Mesenchymal stem cell (in vitro differentiated cells and primary cell): ENCODE data around the gene BEND7.
A peak's percentile ranks its signal among the peaks of the same experiment; 100 is the strongest.

Source experiments
- DNase-seq: peaks from one replicate; pipeline ENCODE4 v3.0.0-alpha.2; 2013
- H2AFZ ChIP-seq: one replicate; pipeline ENCODE4 v1.6.1; 2013; ENCODE audit warnings: low read depth, mild to moderate bottlenecking, control low read depth, inconsistent platforms, low read length, moderate library complexity
- H2AK5ac ChIP-seq: 2 replicates; pipeline ENCODE4 v1.6.1; 2013; ENCODE audit warnings: low read length, moderate library complexity, mild to moderate bottlenecking, inconsistent platforms; ENCODE audit not compliant: severe bottlenecking
- H2BK120ac ChIP-seq: one replicate; pipeline ENCODE4 v1.6.1; 2013; ENCODE audit warnings: low read depth, mild to moderate bottlenecking, inconsistent platforms, low read length, moderate library complexity
- H2BK12ac ChIP-seq, 2 experiments: one replicate each; pipeline ENCODE4 v1.6.1; 2013; ENCODE audit warnings: inconsistent platforms in 2 of 2, low read length in 2 of 2, mild to moderate bottlenecking in 2 of 2, moderate library complexity in 2 of 2, control low read depth in 1 of 2
- H2BK15ac ChIP-seq: one replicate; pipeline ENCODE4 v1.6.1; 2013; ENCODE audit warnings: mild to moderate bottlenecking, low read depth, inconsistent platforms; ENCODE audit not compliant: poor library complexity, severe bottlenecking
- H2BK5ac ChIP-seq: 2 replicates; pipeline ENCODE4 v1.6.1; 2013; ENCODE audit warnings: low read depth, mild to moderate bottlenecking, low read length, control low read depth, inconsistent platforms; ENCODE audit not compliant: poor library complexity, severe bottlenecking
- H3K14ac ChIP-seq, 2 experiments: one replicate each; pipeline ENCODE4 v1.6.1; 2013; ENCODE audit warnings: inconsistent platforms in 2 of 2, low read length in 2 of 2, control low read depth in 1 of 2, mild to moderate bottlenecking in 1 of 2, moderate library complexity in 1 of 2
- H3K18ac ChIP-seq, 2 experiments: one replicate each; pipeline ENCODE4 v1.6.1; 2013; ENCODE audit warnings: inconsistent platforms in 2 of 2, low read length in 2 of 2, control low read depth in 1 of 2, low read depth in 1 of 2, mild to moderate bottlenecking in 1 of 2
- H3K23ac ChIP-seq, 2 experiments: one replicate each; pipeline ENCODE4 v1.6.1; 2013; ENCODE audit warnings: inconsistent platforms in 2 of 2, low read length in 2 of 2, mild to moderate bottlenecking in 2 of 2, moderate library complexity in 2 of 2, control low read depth in 1 of 2
- H3K27ac ChIP-seq: 2 replicates; pipeline ENCODE4 v1.5.1; 2013; ENCODE audit warnings: mild to moderate bottlenecking, moderate library complexity, low read length, control low read depth, inconsistent platforms; ENCODE audit not compliant: poor library complexity, severe bottlenecking
- H3K27me3 ChIP-seq, 2 experiments: 2 replicates each; pipeline versions ENCODE4 v1.6.1 to v1.7.0; 2013; ENCODE audit warnings: low read length in 2 of 2, mild to moderate bottlenecking in 2 of 2, moderate library complexity in 2 of 2, control low read depth in 1 of 2, inconsistent platforms in 1 of 2; ENCODE audit not compliant: control insufficient read depth in 1 of 2, insufficient read depth in 1 of 2
- H3K36me3 ChIP-seq, 2 experiments: 2 replicates each; pipeline versions ENCODE4 v1.6.1 to v1.7.0; 2013; ENCODE audit warnings: low read length in 2 of 2, control low read depth in 1 of 2, inconsistent platforms in 1 of 2, low read depth in 1 of 2, mild to moderate bottlenecking in 1 of 2; ENCODE audit not compliant: insufficient read depth in 2 of 2, control insufficient read depth in 1 of 2
- H3K4ac ChIP-seq, 2 experiments: one replicate each; pipeline ENCODE4 v1.6.1; 2013; ENCODE audit warnings: inconsistent platforms in 2 of 2, low read length in 2 of 2, mild to moderate bottlenecking in 2 of 2, moderate library complexity in 2 of 2, control low read depth in 1 of 2, low read depth in 1 of 2
- H3K4me1 ChIP-seq: 2 replicates; pipeline ENCODE4 v1.6.1; 2013; ENCODE audit warnings: low read depth, low read length, control low read depth; ENCODE audit not compliant: control insufficient read depth, insufficient read depth
- H3K4me2 ChIP-seq: 2 replicates; pipeline ENCODE4 v1.6.1; 2013; ENCODE audit warnings: low read length, mild to moderate bottlenecking, inconsistent platforms; ENCODE audit not compliant: poor library complexity, severe bottlenecking
- H3K4me3 ChIP-seq, 2 experiments: 2 replicates each; pipeline versions ENCODE4 v1.5.1 to v1.7.0; 2013; ENCODE audit warnings: low read length in 2 of 2, mild to moderate bottlenecking in 2 of 2, control low read depth in 1 of 2, low read depth in 1 of 2; ENCODE audit not compliant: insufficient read depth in 1 of 2
- H3K79me1 ChIP-seq: replicated peaks from 2 replicates; pipeline ENCODE4 v1.6.1; 2013; ENCODE audit warnings: mild to moderate bottlenecking, control low read depth, low read length, inconsistent platforms; ENCODE audit not compliant: poor library complexity, severe bottlenecking
- H3K9ac ChIP-seq: 2 replicates; pipeline ENCODE4 v1.7.0; 2013; ENCODE audit warnings: mild to moderate bottlenecking, low read length, moderate library complexity
- H3K9me3 ChIP-seq: 2 replicates; pipeline ENCODE4 v1.7.0; 2013; ENCODE audit warnings: mild to moderate bottlenecking, low read length; ENCODE audit not compliant: control insufficient read depth
- H4K8ac ChIP-seq: one replicate; pipeline ENCODE4 v1.6.1; 2013; ENCODE audit warnings: inconsistent platforms, mild to moderate bottlenecking, low read length, moderate library complexity
- H4K91ac ChIP-seq: one replicate; pipeline ENCODE4 v1.6.1; 2013; ENCODE audit warnings: mild to moderate bottlenecking, low read length, inconsistent platforms
- WGBS: methylation state at CpG from one replicate; pipeline ENCODE4 v1.1.7; 2013; ENCODE audit warnings: mixed read lengths; 5-methylcytosine and 5-hydroxymethylcytosine counted together

Gene BEND7

DNA sequence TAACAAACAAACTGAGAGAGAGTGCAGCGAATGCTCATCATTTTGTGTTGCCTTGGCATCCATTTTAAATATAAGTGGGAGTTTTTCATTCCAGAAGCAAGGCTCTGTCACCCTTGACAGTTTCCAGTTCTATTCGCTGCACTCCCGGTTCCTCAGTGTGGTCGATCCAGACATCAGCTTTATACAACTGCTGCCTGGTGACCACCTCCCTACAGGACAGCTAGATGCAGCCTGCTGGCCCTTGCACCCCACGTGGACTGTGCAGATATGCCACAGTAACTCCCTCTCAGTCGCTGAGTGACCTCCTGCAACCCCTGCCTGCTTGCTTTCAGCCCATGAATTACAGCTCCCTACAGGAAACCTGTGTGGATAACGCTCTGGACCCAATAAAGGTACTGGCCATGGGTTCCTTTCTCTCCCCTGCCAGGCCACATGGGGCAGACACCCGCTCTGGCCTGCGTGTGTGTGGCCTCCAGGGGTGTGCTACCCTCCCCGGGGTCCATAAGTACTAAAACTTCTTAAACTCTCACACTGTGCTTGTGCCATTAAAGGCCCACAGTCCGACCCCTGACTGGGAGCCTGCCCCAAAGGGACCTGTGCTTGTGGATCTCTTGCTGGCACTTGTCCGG lies 23.6 kb downstream of the BEND7 start:
- Histone ChIP-seq H3K79me1 (peaks cover 15% of the 10 kb centered on the region), H3K23ac (no peak overlapping the region), H2BK5ac (no peak overlapping the region), H2AFZ (no peak overlapping the region), H2BK15ac (no peak overlapping the region), H4K91ac (peak overlapping the region; percentile 31), H2BK12ac (no peak overlapping the region), H3K4me1 (peaks cover 18% of the 10 kb centered on the region), H3K9ac (no peak overlapping the region), H4K8ac (no peak overlapping the region), H3K4me2 (no peak overlapping the region), H3K4ac (no peak overlapping the region), H3K14ac (no peak overlapping the region), H3K27me3 (no peaks in the 10 kb centered on the region), H3K27ac (no peak overlapping the region), H3K36me3 (peaks cover 0 to 9% of the 10 kb centered on the region in 2 experiments), H2BK120ac (no peak overlapping the region), H3K18ac (no peak overlapping the region), H3K9me3 (no peaks in the 10 kb centered on the region), H3K4me3 (no peak overlapping the region), H2AK5ac (peak overlapping the region; percentile 20)
- DNase-seq, result peak; percentile 18
- 58% methylated on average over 12 of the region's 12 CpGs for WGBS

DNA sequence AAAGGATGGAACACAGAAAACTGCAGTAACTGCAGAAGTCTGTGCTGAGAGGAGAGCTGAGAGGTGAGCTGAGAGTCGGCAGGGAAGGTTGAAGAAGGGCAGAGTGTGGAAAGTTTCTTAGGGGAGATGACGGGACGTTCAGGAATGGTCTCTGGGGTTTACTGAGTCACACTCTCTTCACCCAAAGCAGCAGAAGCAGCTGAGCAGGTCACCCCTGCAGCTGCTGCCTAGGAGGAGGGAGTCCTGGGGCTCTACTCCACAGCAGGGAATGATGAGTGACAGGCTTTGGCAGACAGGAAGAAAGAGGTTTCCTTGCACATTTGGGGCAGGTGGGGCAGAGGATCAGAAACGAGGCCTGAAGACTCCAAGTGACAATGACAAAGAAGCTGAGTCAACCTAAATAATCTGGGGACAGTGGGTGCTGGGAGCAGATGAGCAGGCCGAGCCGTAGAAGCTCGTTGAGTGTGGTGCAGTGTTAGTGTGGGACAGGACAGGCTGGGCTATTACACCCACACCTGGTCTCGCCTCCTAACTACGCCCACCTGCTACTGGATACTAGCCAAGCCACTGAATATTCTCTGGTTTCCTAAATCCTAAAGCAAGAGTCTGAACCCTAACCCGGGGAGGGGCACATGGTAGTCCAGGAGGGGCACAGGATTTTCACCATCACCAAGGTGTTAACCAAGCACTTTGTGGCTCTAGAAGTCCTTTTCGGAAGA lies 24.9 kb downstream of the BEND7 start:
- no peaks in the 10 kb centered on the region for H3K27me3 ChIP-seq
- H3K36me3 ChIP-seq, result peaks cover 3 to 9% of the 10 kb centered on the region in 2 experiments
- H3K9ac ChIP-seq, result no peak overlapping the region
- no peak overlapping the region for H2BK5ac ChIP-seq
- H3K4me1 ChIP-seq, result peaks cover 18% of the 10 kb centered on the region
- H2BK15ac ChIP-seq, result no peak overlapping the region
- H2BK120ac ChIP-seq, result no peak overlapping the region
- peaks cover 15% of the 10 kb centered on the region for H3K79me1 ChIP-seq
- H3K23ac ChIP-seq, result no peak overlapping the region
- no peak overlapping the region for H3K4me3 ChIP-seq
- no peak overlapping the region for H4K91ac ChIP-seq
- H2AK5ac ChIP-seq, result no peak overlapping the region
- DNase-seq, result peak; percentile 62
- no peak overlapping the region for H2BK12ac ChIP-seq
- H3K18ac ChIP-seq, result no peak overlapping the region
- no peak overlapping the region for H3K4me2 ChIP-seq
- H4K8ac ChIP-seq, result peak overlapping the region; percentile 27
- H3K4ac ChIP-seq, result no peak overlapping the region
- H2AFZ ChIP-seq, result no peak overlapping the region
- H3K27ac ChIP-seq, result peak overlapping the region; percentile 52
- 69% methylated on average over 10 of the region's 11 CpGs for WGBS
- no peaks in the 10 kb centered on the region for H3K9me3 ChIP-seq
- H3K14ac ChIP-seq, result no peak overlapping the region

DNA sequence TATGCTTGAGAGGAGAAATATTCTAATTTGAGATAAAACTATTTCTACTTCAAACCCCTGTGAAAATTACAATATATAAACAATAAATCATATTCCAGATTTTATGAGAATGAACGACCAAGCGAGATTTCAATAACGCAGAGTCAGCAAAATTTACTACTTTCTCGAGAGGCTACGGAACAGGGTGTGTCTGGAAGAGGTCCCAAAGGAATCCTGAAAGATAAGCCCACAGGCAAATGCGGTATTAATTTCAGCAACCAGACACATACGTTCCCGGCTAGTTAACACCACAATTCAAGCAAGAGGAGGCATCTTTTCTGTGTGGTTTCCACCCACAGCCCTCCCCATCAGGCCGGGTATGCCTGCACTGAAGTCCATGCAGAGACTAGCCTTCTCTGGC lies 26.4 kb downstream of the BEND7 start:
- no peak overlapping the region for H3K14ac ChIP-seq
- peaks cover 3 to 6% of the 10 kb centered on the region in 2 experiments for H3K36me3 ChIP-seq
- no peak overlapping the region for H3K18ac ChIP-seq
- peak overlapping the region; percentile 8 for H4K8ac ChIP-seq
- peak overlapping the region; percentile 44 for H4K91ac ChIP-seq
- H3K79me1 ChIP-seq, result peaks cover 13% of the 10 kb centered on the region
- H2BK12ac ChIP-seq, result no peak overlapping the region
- H3K23ac ChIP-seq, result no peak overlapping the region
- peak overlapping the region; percentile 11 for H2AK5ac ChIP-seq
- H3K4me2 ChIP-seq, result no peak overlapping the region
- H2BK120ac ChIP-seq, result no peak overlapping the region
- no peak overlapping the region for H3K9ac ChIP-seq
- H3K4me3 ChIP-seq, result no peak overlapping the region
- H2BK15ac ChIP-seq, result no peak overlapping the region
- H2BK5ac ChIP-seq, result no peak overlapping the region
- no peak overlapping the region for H2AFZ ChIP-seq
- WGBS, result 96% methylated on average over 9 of the region's 9 CpGs
- H3K27me3 ChIP-seq, result no peaks in the 10 kb centered on the region
- no peak overlapping the region for H3K4ac ChIP-seq
- peaks cover 18% of the 10 kb centered on the region for H3K4me1 ChIP-seq
- H3K9me3 ChIP-seq, result no peaks in the 10 kb centered on the region
- DNase-seq, result no peak
- H3K27ac ChIP-seq, result no peak overlapping the region

DNA sequence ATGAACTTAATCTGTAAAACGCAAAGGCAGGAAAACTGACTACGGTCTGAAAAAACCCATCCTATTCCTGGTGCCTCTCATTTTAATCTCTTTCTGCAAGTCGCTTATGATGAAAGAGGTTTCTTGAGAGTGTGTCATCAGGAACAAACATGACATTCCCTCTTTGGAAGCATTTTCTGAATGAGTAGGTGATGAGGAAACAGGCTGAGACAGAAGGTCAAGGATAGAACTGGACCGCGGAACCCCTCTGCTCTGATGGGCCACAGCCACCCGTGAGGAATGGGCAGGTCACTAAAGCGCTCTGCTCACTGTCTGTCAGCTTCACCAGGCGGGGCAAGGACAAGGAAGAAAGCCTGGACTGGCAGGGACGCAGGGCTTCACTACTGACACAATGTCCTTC lies 28.6 kb downstream of the BEND7 start:
- WGBS, result 93% methylated on average over 9 of the region's 9 CpGs
- H3K23ac ChIP-seq, result no peak overlapping the region
- H4K8ac ChIP-seq, result no peak overlapping the region
- no peak overlapping the region for H3K4ac ChIP-seq
- no peaks in the 10 kb centered on the region for H3K9me3 ChIP-seq
- H2AFZ ChIP-seq, result no peak overlapping the region
- no peak overlapping the region for H2BK120ac ChIP-seq
- peaks cover 6 to 8% of the 10 kb centered on the region in 2 experiments for H3K36me3 ChIP-seq
- no peak overlapping the region for H2BK12ac ChIP-seq
- no peak overlapping the region for H3K27ac ChIP-seq
- H2BK5ac ChIP-seq, result no peak overlapping the region
- no peak overlapping the region for H3K9ac ChIP-seq
- H2AK5ac ChIP-seq, result no peak overlapping the region
- no peak overlapping the region for H3K4me3 ChIP-seq
- H3K18ac ChIP-seq, result no peak overlapping the region
- peaks cover 15% of the 10 kb centered on the region for H3K4me1 ChIP-seq
- H3K14ac ChIP-seq, result no peak overlapping the region
- H3K4me2 ChIP-seq, result no peak overlapping the region
- H3K27me3 ChIP-seq, result no peaks in the 10 kb centered on the region
- H4K91ac ChIP-seq, result no peak overlapping the region
- H3K79me1 ChIP-seq, result peaks cover 7% of the 10 kb centered on the region
- DNase-seq, result no peak
- no peak overlapping the region for H2BK15ac ChIP-seq
